ENCODE measurements around the gene CYP26B1.
A peak's percentile ranks its signal among the peaks of the same experiment; 100 is the strongest.

Gene CYP26B1

DNA sequence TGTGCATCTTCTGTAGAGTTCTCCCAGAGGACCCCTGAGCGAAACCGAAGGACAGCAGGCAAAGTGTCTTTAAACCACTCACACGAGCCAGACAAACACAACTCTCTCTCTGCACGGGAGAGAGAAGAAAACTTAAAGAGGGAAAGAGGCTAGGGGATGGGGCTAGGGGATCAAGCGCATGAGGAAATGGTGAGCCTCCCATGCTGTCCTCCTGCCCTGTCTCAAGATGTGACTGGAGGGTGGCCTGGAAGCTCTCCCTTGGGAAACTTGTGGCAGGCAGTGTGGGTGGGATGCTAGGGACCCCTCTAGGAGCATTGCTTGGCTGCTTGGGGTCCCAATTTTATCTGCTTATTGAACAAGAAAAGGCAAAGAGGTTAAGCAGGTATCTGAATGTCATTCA is 44.5 kb downstream of the CYP26B1 start:
- Histone ChIP-seq H3K9me3 (no peaks in the 10 kb centered on the region), H3K4me3 (no peak overlapping the region), H3K27ac (no peak overlapping the region), H3K4me1 (no peaks in the 10 kb centered on the region), H3K27me3 (peaks cover 0 to 14% of the 10 kb centered on the region in 2 donors), H3K36me3 (no peaks in the 10 kb centered on the region)
- intact Hi-C loops (cut with DNase I; ENCODE audit: low total_unique reads) = no loop called here
- no peak for DNase-seq
- no peak for TF ChIP-seq CTCF (IDR thresholded peaks at IDR 0.05)

DNA sequence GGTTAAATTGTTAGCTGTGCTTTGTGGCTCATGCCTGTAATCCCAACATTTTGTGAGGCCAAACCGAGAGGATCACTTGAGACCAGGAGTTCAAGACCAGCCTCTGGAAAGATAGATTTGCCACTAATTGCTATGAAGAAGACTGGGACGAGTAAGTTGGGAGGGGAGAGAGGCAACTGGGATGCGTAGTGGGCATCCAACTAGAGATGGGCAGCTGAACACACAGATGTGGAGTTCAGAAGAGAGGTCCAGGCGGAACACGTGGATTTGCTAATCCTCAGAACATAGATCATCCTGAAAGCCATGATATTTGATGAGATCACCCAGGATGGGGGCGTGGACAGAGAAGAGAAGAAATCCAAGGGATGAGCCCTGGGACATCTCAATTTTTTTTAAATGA is 48.7 kb downstream of the CYP26B1 start:
- DNase-seq = peak in 1 of 2 donors; percentile 13
- H3K9me3 ChIP-seq = no peaks in the 10 kb centered on the region
- H3K4me1 ChIP-seq = no peaks in the 10 kb centered on the region
- no peak for TF ChIP-seq CTCF (IDR thresholded peaks at IDR 0.05)
- no peaks in the 10 kb centered on the region for H3K36me3 ChIP-seq
- no peak overlapping the region for H3K4me3 ChIP-seq
- peaks cover 0 to 19% of the 10 kb centered on the region in 2 donors for H3K27me3 ChIP-seq
- intact Hi-C loops (cut with DNase I; ENCODE audit: low total_unique reads) = no loop called here
- H3K27ac ChIP-seq = no peak overlapping the region

GRCh38 chr2:72097276-72097675 is 50.4 kb downstream of the CYP26B1 start:
- DNase-seq = peak in 1 of 2 donors; percentile 43
- intact Hi-C loops (cut with DNase I; ENCODE audit: low total_unique reads) = no loop called here
- Histone ChIP-seq H3K27me3 (peaks cover 0 to 11% of the 10 kb centered on the region in 2 donors), H3K9me3 (no peaks in the 10 kb centered on the region), H3K4me1 (no peaks in the 10 kb centered on the region), H3K4me3 (no peak overlapping the region), H3K27ac (no peak overlapping the region), H3K36me3 (no peaks in the 10 kb centered on the region)
- TF ChIP-seq CTCF (IDR thresholded peaks at IDR 0.05) = no peak

DNA sequence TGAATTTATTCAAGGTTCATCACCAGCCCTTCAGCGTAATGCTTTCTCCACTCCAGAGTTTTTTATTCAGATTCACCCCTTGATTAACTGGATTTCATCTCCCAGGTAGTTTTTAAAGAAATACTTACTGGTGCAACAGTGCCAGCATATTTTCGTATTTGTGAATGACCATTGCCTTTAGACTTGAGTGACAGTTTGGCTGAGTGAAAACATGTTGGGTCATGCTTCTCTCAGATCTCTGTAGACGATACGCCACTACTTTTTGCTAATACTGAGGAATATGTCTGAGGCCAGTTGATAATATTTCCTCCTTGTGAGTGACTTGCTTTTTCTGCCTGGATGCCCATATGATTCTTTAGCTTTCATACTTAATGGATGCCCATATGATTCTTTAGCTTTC is 51.5 kb downstream of the CYP26B1 start:
- Histone ChIP-seq H3K27me3 (peaks cover 0 to 12% of the 10 kb centered on the region in 2 donors), H3K4me3 (no peak overlapping the region), H3K9me3 (no peaks in the 10 kb centered on the region), H3K4me1 (no peaks in the 10 kb centered on the region), H3K27ac (no peak overlapping the region), H3K36me3 (no peaks in the 10 kb centered on the region)
- intact Hi-C loops (cut with DNase I; ENCODE audit: low total_unique reads) = no loop called here
- no peak for TF ChIP-seq CTCF (IDR thresholded peaks at IDR 0.05)
- no peak for DNase-seq

DNA sequence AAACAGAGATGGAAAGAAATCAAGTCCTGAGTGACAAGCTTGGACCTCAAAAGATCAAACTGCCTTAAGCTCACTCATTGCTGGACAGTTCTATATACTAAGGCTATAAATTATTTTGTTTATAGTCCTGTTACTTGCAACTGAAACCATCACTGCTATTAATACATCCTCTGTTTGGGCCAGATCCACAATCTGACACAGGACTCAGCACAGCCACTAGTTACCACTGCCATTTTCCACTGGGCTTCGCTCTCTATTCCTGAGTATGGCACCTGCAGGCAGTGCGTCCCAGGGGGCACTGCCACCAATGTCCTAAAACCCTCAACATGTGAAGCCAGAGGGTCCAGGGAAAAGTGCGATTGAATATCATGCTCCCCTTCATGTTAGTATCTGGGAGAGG is 52.3 kb downstream of the CYP26B1 start:
- peaks cover 0 to 20% of the 10 kb centered on the region in 2 donors for H3K27me3 ChIP-seq
- H3K9me3 ChIP-seq = no peaks in the 10 kb centered on the region
- H3K27ac ChIP-seq = no peak overlapping the region
- intact Hi-C loops (cut with DNase I; ENCODE audit: low total_unique reads) = no loop called here
- H3K4me1 ChIP-seq = no peaks in the 10 kb centered on the region
- no peak for DNase-seq
- H3K36me3 ChIP-seq = no peaks in the 10 kb centered on the region
- H3K4me3 ChIP-seq = no peak overlapping the region
- TF ChIP-seq CTCF (IDR thresholded peaks at IDR 0.05) = no peak

DNA sequence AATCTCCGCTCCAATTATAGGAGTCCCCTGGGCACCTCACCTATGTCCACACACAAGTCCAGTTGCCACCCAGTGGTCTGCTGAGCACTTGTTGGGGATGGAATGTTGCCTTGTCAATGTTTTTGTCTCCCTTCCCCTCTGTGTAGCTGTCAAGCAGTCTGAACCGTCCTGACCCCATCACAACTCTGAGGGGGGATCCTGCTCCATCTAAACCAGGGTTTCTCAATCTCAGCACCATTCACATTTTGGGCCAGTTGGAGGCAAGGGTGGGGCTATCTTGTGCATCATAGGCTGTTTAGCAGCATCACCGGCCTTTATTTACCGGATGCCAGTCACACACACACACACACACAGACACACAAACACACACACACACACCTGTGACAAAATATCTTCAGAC is 53.0 kb downstream of the CYP26B1 start:
- intact Hi-C loops (cut with DNase I; ENCODE audit: low total_unique reads) = no loop called here
- no peak overlapping the region for H3K27ac ChIP-seq
- H3K4me3 ChIP-seq = no peak overlapping the region
- peaks cover 0 to 23% of the 10 kb centered on the region in 2 donors for H3K27me3 ChIP-seq
- DNase-seq = peak in 1 of 2 donors; percentile 17
- H3K4me1 ChIP-seq = no peaks in the 10 kb centered on the region
- H3K36me3 ChIP-seq = no peaks in the 10 kb centered on the region
- no peak for TF ChIP-seq CTCF (IDR thresholded peaks at IDR 0.05)
- no peaks in the 10 kb centered on the region for H3K9me3 ChIP-seq

Measured in tibial artery (tissue), 4 donors.